Loucy (cell line): ENCODE measurements around the gene S1PR1.

Experiments used
- H2AFZ ChIP-seq: fragments of 200-600 bp; sonication (generic); 2 replicates; pipeline ENCODE4 v1.6.0; 2016; ENCODE audit warnings: antibody characterized with exemption, mild to moderate bottlenecking, low read length, moderate library complexity
- H3F3A ChIP-seq: fragments of 200-600 bp; 2 replicates; pipeline ENCODE4 v1.6.0; 2016; ENCODE audit warnings: antibody characterized with exemption, low read depth, mild to moderate bottlenecking
- H3K27me3 ChIP-seq: fragments of 200-600 bp; sonication (generic); 2 replicates; pipeline ENCODE4 v1.6.1; 2014; ENCODE audit warnings: low read length, mild to moderate bottlenecking; ENCODE audit not compliant: insufficient read depth, poor library complexity, severe bottlenecking
- H3K36me3 ChIP-seq: fragments of 200-600 bp; sonication (generic); 2 replicates; pipeline ENCODE4 v1.6.1; 2016; ENCODE audit warnings: low read length; ENCODE audit not compliant: insufficient read depth
- H3K4me1 ChIP-seq: fragments of 200-600 bp; sonication (generic); 2 replicates; pipeline ENCODE4 v1.5.1; 2014; ENCODE audit warnings: low read length, mild to moderate bottlenecking; ENCODE audit not compliant: insufficient read depth, poor library complexity, severe bottlenecking
- H3K4me2 ChIP-seq: fragments of 200-600 bp; sonication (generic); 2 replicates; pipeline ENCODE4 v1.6.0; 2014; ENCODE audit warnings: antibody characterized with exemption, low read length, low read depth, mild to moderate bottlenecking; ENCODE audit not compliant: poor library complexity, severe bottlenecking
- H3K4me3 ChIP-seq: fragments of 200-600 bp; sonication (generic); 2 replicates; pipeline ENCODE4 v1.5.1; 2014; ENCODE audit warnings: low read length, mild to moderate bottlenecking, mixed read lengths; ENCODE audit not compliant: poor library complexity, severe bottlenecking
- H3K79me2 ChIP-seq: fragments of 200-600 bp; sonication (generic); 2 replicates; pipeline ENCODE4 v1.6.1; 2014; ENCODE audit warnings: low read length; ENCODE audit not compliant: insufficient read depth
- H3K9ac ChIP-seq: fragments of 200-600 bp; sonication (generic); 2 replicates; pipeline ENCODE4 v1.6.0; 2014; ENCODE audit warnings: mild to moderate bottlenecking, low read depth, low read length, moderate library complexity; ENCODE audit not compliant: poor library complexity, severe bottlenecking
- H3K9me2 ChIP-seq: fragments of 200-600 bp; sonication (generic); replicated peaks from 2 replicates; pipeline ENCODE4 v1.6.1; 2016; ENCODE audit warnings: low read depth, low read length, mixed read lengths
- H3K9me3 ChIP-seq: fragments of 200-600 bp; sonication (generic); 2 replicates; pipeline ENCODE4 v1.6.1; 2014; ENCODE audit warnings: mild to moderate bottlenecking, antibody characterized with exemption, low read length, low read depth; ENCODE audit not compliant: insufficient read depth
- H4K20me1 ChIP-seq: fragments of 200-600 bp; sonication (generic); 2 replicates; pipeline ENCODE4 v1.6.0; 2014; ENCODE audit warnings: antibody characterized with exemption, low read length, mild to moderate bottlenecking; ENCODE audit not compliant: insufficient read depth, poor library complexity, severe bottlenecking
- CTCF ChIP-seq: fragments of 200-600 bp; sonication (generic); conservative IDR thresholded peaks from 2 replicates; pipeline ENCODE4 v1.5.1; 2014; ENCODE audit warnings: mild to moderate bottlenecking, antibody characterized with exemption, low read length
- EZH2phosphoT487 ChIP-seq: fragments of 200-600 bp; IDR thresholded peaks from 2 replicates; pipeline ENCODE4 v1.6.1; 2018; ENCODE audit warnings: antibody characterized with exemption, mild to moderate bottlenecking, moderate library complexity, borderline replicate concordance

The S1PR1 gene

GRCh38 chr1:101275672-101276071 lies 38.9 kb downstream of the S1PR1 start:
- Histone ChIP-seq H3K36me3 (no peaks in the 10 kb centered on the region), H3K4me3 (no peak overlapping the region), H3K9ac (no peak overlapping the region), H4K20me1 (no peaks in the 10 kb centered on the region), H2AFZ (no peak overlapping the region), H3K4me2 (no peak overlapping the region), H3K9me2 (no peaks in the 10 kb centered on the region), H3K79me2 (no peaks in the 10 kb centered on the region), H3F3A (no peaks in the 10 kb centered on the region), H3K4me1 (peaks cover 4% of the 10 kb centered on the region), H3K27me3 (no peaks in the 10 kb centered on the region), H3K9me3 (peaks cover 6% of the 10 kb centered on the region; the same call in 1 of the 2 replicates)
- TF ChIP-seq CTCF (no peak), EZH2phosphoT487 (no peak)

DNA sequence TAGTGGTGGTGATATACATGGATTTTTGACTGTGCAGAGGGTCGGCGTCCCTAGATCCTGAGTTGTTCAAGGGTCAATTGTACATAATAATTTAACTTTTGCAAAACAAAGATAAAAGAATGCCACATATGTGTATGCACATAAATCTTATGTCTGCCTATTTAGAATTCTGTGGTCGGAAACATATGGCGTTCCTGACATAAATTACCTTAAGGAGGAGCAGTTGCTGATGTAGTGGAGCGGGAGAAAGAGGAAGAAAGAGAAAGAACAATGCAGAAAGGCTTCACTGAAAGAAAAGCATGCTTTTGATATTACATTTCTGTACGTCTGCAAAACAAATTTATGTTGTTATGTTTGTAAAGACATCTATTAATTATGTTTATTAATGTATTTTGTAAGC lies 40.0 kb downstream of the S1PR1 start:
- Histone ChIP-seq H4K20me1 (no peaks in the 10 kb centered on the region), H3K9ac (no peak overlapping the region), H3K4me3 (no peak overlapping the region), H3K36me3 (no peaks in the 10 kb centered on the region), H3K27me3 (no peaks in the 10 kb centered on the region), H3K4me1 (peaks cover 4% of the 10 kb centered on the region), H3F3A (no peaks in the 10 kb centered on the region), H2AFZ (no peak overlapping the region), H3K79me2 (no peaks in the 10 kb centered on the region), H3K9me3 (no peaks in the 10 kb centered on the region; the same call in 1 of the 2 replicates), H3K9me2 (no peaks in the 10 kb centered on the region), H3K4me2 (no peak overlapping the region)
- TF ChIP-seq CTCF (no peak), EZH2phosphoT487 (no peak)

DNA sequence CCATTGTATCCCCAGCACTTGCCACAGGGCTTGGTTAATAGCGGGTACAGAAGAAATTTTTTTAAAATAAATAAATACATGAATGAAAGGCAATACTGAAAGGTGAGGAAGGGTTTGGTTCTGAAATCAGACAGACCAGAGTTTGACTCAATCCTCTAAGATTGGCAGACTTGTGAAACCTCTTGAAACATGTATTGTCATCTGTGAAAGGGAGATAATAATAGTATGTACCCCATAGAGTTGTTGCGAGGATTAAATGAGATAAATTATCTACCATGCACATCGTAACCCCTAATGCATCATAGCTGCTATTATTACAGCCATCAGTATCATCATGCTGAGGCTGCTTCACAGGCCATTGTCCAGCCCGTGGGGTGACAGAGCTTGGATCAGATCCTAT lies 41.4 kb downstream of the S1PR1 start:
- no peak overlapping the region for H3K4me3 ChIP-seq
- H2AFZ ChIP-seq = no peak overlapping the region
- no peak for TF ChIP-seq CTCF
- TF ChIP-seq EZH2phosphoT487 = no peak
- H3K36me3 ChIP-seq = no peaks in the 10 kb centered on the region
- peaks cover 4% of the 10 kb centered on the region for H3K4me1 ChIP-seq
- H4K20me1 ChIP-seq = no peaks in the 10 kb centered on the region
- no peaks in the 10 kb centered on the region for H3K9me3 ChIP-seq
- H3K79me2 ChIP-seq = no peaks in the 10 kb centered on the region
- H3K27me3 ChIP-seq = no peaks in the 10 kb centered on the region
- H3K4me2 ChIP-seq = no peak overlapping the region
- no peak overlapping the region for H3K9ac ChIP-seq
- no peaks in the 10 kb centered on the region for H3K9me2 ChIP-seq
- no peaks in the 10 kb centered on the region for H3F3A ChIP-seq
